ENCODE measurements around the gene CDK3.

Gene CDK3

DNA sequence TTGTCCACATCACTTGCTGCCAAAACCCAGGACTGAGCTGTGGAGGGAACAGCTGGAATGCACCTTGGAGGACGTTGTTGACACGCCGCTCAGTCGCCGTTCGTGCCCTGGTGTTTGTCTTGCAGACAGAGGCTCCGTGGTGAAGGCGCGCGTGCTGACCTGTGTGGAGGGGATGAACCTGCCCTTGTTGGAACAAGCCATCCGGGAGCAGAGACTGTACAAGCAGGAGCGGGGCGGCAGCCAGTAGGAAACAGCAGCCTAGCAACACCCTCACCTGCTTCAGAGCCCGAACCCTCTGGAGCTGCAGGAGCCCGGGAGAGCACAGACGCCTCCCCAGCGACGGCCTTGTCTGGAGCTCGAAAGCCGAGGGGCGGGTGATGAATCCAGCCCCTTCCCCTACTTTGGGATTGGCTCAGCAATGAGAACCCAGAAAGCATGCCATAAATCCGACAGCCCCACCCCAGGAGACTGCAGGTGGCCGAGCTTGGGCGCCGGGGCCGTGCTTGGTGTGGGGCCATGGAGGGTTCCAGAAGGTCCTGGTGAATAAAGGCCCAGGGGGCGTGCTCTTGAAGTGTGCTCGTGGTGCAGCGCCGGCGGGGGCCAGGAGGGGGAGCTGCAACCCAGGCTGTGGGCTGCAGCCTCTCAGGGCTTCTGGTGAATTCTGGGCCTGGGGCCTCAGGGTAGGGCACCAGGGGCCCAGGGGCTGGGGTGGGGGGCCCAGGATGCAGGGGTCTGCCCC, 470 bp upstream of the CDK3 start:
- CTCF ChIA-PET, result interaction anchor here (0.7 to 17.8 kb wide), 22 partner anchors 10 to 304 kb away, joined by 3 to 266 read pairs (median 4); partner anchors contain the start of genes ACOX1, EXOC7, MRPL38 and TEN1
- TF ChIP-seq, protein P1, sequence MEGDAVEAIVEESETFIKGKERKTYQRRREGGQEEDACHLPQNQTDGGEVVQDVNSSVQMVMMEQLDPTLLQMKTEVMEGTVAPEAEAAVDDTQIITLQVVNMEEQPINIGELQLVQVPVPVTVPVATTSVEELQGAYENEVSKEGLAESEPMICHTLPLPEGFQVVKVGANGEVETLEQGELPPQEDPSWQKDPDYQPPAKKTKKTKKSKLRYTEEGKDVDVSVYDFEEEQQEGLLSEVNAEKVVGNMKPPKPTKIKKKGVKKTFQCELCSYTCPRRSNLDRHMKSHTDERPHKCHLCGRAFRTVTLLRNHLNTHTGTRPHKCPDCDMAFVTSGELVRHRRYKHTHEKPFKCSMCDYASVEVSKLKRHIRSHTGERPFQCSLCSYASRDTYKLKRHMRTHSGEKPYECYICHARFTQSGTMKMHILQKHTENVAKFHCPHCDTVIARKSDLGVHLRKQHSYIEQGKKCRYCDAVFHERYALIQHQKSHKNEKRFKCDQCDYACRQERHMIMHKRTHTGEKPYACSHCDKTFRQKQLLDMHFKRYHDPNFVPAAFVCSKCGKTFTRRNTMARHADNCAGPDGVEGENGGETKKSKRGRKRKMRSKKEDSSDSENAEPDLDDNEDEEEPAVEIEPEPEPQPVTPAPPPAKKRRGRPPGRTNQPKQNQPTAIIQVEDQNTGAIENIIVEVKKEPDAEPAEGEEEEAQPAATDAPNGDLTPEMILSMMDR (IDR thresholded peaks at IDR 0.05; ENCODE audit: control extremely low read depth, extremely low read depth, low read depth, missing control alignments), result peak; percentile 84
- POLR2A ChIA-PET, result no interaction called here
- DNase-seq (ENCODE audit: extremely low spot score), result peak; percentile 81

DNA sequence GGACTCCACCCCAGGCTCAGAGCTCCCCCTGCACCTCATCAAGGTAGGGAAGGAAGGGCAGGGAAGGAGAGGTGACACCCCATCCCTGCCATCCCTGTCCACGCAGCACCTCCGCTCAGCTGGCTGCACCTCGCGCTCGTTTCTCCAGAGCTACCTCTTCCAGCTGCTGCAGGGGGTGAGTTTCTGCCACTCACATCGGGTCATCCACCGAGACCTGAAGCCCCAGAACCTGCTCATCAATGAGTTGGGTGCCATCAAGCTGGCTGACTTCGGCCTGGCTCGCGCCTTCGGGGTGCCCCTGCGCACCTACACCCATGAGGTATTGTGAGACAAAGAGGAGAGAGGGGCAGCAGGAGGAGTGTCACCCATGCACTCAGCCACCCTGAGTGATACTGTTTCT, 1.4 kb downstream of the CDK3 start:
- ChIA-PET CTCF (interaction anchor here (1.1 to 17.8 kb wide), 13 partner anchors 11 to 297 kb away, joined by 3 to 266 read pairs (median 4); partner anchors contain the start of genes MRPL38 and WBP2), POLR2A (interaction anchor here (0.6 kb wide), 2 partner anchors 30 to 147 kb away, joined by 3 to 9 read pairs; partner anchors contain the start of gene WBP2)
- TF ChIP-seq, protein P1 (IDR thresholded peaks at IDR 0.05; ENCODE audit: control extremely low read depth, extremely low read depth, low read depth, missing control alignments), result no peak
- DNase-seq (ENCODE audit: extremely low spot score), result no peak

DNA sequence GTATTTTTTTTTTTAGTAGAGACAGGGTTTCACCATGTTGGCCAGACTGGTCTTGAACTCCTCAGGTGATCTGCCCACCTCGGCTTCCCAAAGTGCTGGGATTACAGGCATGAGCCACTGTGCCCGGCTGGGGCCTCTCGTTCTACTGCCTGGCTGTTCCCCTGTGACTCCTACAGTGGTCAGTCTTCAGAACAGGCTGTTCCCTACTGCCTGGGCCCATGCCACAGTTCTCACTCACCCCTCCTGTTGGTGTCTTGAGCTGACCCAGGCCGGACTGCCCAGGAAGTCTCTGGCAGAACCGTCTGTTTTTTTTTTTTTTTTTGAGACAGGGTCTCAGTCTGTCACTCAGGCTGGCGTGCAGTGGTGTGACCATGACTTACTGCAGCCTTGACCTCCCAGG, 3.3 kb downstream of the CDK3 start:
- POLR2A ChIA-PET, result interaction anchor here (0.6 to 0.7 kb wide), 2 partner anchors 25 to 567 kb away, joined by 3 to 4 read pairs; partner anchors contain the start of genes ACOX1 and TEN1
- CTCF ChIA-PET, result interaction anchor here (0.8 to 17.8 kb wide), 16 partner anchors 9 to 297 kb away, joined by 3 to 266 read pairs (median 4); partner anchors contain the start of genes ACOX1, MRPL38 and TEN1
- TF ChIP-seq, protein P1 (IDR thresholded peaks at IDR 0.05; ENCODE audit: control extremely low read depth, extremely low read depth, low read depth, missing control alignments), result no peak
- DNase-seq (ENCODE audit: extremely low spot score), result no peak

DNA sequence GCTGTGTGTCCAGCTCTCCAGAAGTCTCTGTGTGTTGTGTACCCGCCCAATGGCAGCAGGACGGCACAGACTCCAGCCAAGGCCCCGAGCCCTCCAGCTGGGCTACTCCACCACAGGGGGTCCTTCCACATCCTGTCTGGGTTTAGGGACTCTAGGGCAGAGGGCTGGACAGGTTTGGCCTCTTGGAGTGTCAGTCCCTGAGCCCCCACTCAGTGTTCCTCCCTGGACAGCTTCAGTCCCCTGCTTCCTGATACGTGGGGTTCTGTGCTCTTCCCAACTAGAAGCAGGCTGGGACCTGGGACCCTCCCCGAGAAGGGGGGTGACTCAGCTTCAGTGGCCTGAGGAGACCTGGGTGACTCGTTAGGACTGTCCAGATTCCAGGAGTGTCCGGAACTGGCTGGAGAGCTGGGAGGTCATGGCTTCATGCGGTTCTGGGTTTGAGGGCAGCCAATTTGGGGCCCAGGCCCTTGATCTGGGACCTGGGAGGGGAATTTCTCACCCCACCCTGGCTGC, 4.2 kb downstream of the CDK3 start:
- TF ChIP-seq, protein P1 (IDR thresholded peaks at IDR 0.05; ENCODE audit: control extremely low read depth, extremely low read depth, low read depth, missing control alignments), result no peak
- DNase-seq (ENCODE audit: extremely low spot score), result no peak
- CTCF ChIA-PET, result interaction anchor here (0.9 to 17.8 kb wide), 30 partner anchors 1 to 299 kb away, joined by 3 to 266 read pairs (median 4); partner anchors contain the start of genes ACOX1, CDK3, MRPL38 and TEN1
- POLR2A ChIA-PET, result no interaction called here

DNA sequence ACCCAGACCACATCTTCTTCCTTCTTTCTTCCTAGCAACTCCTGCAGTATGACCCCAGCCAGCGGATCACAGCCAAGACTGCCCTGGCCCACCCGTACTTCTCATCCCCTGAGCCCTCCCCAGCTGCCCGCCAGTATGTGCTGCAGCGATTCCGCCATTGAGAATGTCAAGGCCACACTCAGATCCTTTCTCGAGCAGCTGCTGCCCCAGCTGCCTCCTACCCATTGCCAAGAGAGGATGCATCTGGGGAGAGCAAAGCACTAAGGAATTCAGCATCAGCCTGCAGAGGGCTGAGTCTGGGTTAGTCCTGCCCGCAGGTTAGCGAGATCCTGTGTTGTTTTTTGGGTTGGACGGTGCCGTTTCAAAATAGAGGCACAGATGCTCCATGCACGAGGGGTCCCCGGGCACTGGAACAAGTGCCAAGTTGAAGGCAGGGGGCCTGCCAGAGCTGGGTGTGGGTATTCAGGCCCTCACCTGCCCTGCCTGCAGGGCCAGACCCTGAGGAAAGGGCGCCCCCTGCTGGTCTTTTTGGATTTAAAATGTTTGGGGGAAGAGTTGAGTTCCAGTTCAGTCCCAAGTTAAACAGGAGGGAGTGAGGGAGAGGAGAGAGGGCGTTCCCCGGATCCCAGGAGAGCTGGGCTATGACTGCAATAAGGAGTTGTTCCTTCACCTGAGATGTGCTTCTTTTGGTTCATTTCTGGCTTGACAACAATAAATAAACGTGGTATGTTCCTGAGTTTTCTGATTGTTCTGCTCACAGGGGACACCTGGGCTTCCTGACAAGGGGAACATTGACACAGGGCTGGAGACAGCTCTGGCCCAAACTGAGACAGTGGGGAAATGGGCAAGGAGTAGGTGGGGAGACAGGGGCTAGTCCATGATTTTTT, 4.9 kb downstream of the CDK3 start:
- peak; percentile 87 for DNase-seq (ENCODE audit: extremely low spot score)
- ChIA-PET POLR2A (no interaction called here), CTCF (interaction anchor here (0.6 to 17.8 kb wide), 32 partner anchors 2 to 298 kb away, joined by 3 to 266 read pairs (median 4); partner anchors contain the start of genes CDK3, FBF1, MRPL38 and SRP68)
- TF ChIP-seq, protein P1 (IDR thresholded peaks at IDR 0.05; ENCODE audit: control extremely low read depth, extremely low read depth, low read depth, missing control alignments), result peak; percentile 68
